ENCODE data around the gene ERCC1. TPM values are rescaled to one million over a fixed set of nuclear protein-coding genes. Genes with fewer than 3 reads are reported as not detected.

The ERCC1 gene
- polyA plus RNA-seq, 1 of the 3 experiments (the other 2 are of a cell fraction), result 95.3 TPM

DNA sequence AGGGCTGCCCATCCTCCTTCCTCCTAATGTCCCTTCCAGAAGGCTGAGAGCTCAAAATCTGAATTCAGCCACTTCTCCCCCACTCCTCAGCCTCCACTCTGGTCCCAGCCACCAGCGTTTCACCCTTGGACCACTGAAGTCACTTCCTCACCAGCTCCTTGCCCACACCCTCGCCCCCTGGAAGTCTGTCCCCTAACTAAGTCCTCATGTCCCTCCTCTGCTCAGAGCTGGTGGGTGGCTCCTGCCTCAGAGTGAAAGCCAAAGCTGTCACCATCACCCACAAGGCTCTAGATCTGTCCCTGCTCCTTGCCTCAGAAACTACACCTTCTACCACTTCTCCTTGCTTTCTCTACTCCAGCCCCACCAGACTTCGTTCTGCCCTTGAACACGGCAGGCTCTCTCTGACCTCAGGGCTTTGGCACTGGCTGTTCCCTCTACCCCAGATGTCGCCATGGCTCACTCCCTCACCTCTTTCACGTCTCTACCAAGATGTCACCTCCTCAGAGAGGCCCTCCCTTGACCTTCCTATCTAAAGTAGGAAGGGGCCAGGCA is 1.7 kb downstream of the ERCC1 start:
- H3K79me2 ChIP-seq (ENCODE audit: insufficient read depth), result peaks cover 34% of the 10 kb centered on the region
- DNase-seq, result no peak
- no peaks in the 10 kb centered on the region for H3K9me3 ChIP-seq
- no peak overlapping the region for H2AFZ ChIP-seq (ENCODE audit: low read depth)
- peaks cover 14 to 20% of the 10 kb centered on the region in 2 experiments for H3K4me1 ChIP-seq (ENCODE audit: control insufficient read depth in 1 of 2, insufficient read depth in 2 of 2, low read depth in 1 of 2, low read length in 1 of 2)
- peak overlapping the region; percentile 97 for H3K4me2 ChIP-seq
- WGBS (ENCODE audit: low lambda C conversion rate), result 92% methylated on average over 6 of the region's 6 CpGs
- CTCF ChIA-PET, result interaction anchor here (1.0 to 2.1 kb wide), 3 partner anchors 17 to 64 kb away, joined by 3 to 9 read pairs (median 4); no protein-coding TSS in a partner anchor
- no peaks in the 10 kb centered on the region for H3K9me2 ChIP-seq
- POLR2A ChIA-PET, result no interaction called here
- H3K9ac ChIP-seq, result peak overlapping the region; percentile 31; the same call in 1 of the 2 replicates
- H3K27ac ChIP-seq (ENCODE audit: low read depth in 2 of 2, low read length in 1 of 2), result no peak overlapping the region
- peaks cover 4 to 22% of the 10 kb centered on the region in 2 experiments for H3K36me3 ChIP-seq (replicated peaks in 1 of 2; ENCODE audit: control insufficient read depth in 1 of 2, insufficient read depth in 2 of 2, low read length in 1 of 2)
- H3K27me3 ChIP-seq (ENCODE audit: insufficient read depth), result no peaks in the 10 kb centered on the region
- H3K4me3 ChIP-seq (ENCODE audit: low read depth in 2 of 2, low read length in 1 of 2), result peak overlapping the region in 1 of 2 experiments; percentile 43; a peak in 1 of 4 replicates
- H3F3A ChIP-seq (replicated peaks; ENCODE audit: insufficient read depth), result peaks cover 32% of the 10 kb centered on the region
- TF ChIP-seq FOXJ3 (CRISPR knock-in tag; IDR thresholded peaks at IDR 0.05) (no peak), JUND (IDR thresholded peaks at IDR 0.05) (no peak), GATA2 (CRISPR knock-in tag; IDR thresholded peaks at IDR 0.05) (no peak), CHD2 (IDR thresholded peaks at IDR 0.05; ENCODE audit: low read length, partially characterized antibody) (no peak), SIN3A (IDR thresholded peaks at IDR 0.05; ENCODE audit: borderline replicate concordance, low read depth, low read length) (no peak), RFX5 (IDR thresholded peaks at IDR 0.05; ENCODE audit: low read length) (no peak), TEAD4 (IDR thresholded peaks at IDR 0.05; ENCODE audit: borderline replicate concordance, insufficient read depth) (no peak), USF2 (IDR thresholded peaks at IDR 0.05; ENCODE audit: borderline replicate concordance, low read depth, low read length) (no peak), RAD21 (IDR thresholded peaks at IDR 0.05; ENCODE audit: low read length) (no peak), POLR2AphosphoS5 (IDR thresholded peaks at IDR 0.05; ENCODE audit: low read depth, low read length) (no peak), EZH2phosphoT487 (IDR thresholded peaks at IDR 0.05; ENCODE audit: borderline replicate concordance, low read depth) (no peak), ELF1 (IDR thresholded peaks at IDR 0.05) (no peak), NFIC (IDR thresholded peaks at IDR 0.05; ENCODE audit: borderline replicate concordance) (no peak), MEF2A (IDR thresholded peaks at IDR 0.05; ENCODE audit: borderline replicate concordance, low read depth) (no peak), MAX (IDR thresholded peaks at IDR 0.05; ENCODE audit: low read depth) (no peak)
- TF ChIP-seq, protein P1, sequence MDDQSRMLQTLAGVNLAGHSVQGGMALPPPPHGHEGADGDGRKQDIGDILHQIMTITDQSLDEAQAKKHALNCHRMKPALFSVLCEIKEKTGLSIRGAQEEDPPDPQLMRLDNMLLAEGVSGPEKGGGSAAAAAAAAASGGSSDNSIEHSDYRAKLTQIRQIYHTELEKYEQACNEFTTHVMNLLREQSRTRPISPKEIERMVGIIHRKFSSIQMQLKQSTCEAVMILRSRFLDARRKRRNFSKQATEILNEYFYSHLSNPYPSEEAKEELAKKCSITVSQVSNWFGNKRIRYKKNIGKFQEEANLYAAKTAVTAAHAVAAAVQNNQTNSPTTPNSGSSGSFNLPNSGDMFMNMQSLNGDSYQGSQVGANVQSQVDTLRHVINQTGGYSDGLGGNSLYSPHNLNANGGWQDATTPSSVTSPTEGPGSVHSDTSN (IDR thresholded peaks at IDR 0.05), result no peak
- TF ChIP-seq, protein P2, sequence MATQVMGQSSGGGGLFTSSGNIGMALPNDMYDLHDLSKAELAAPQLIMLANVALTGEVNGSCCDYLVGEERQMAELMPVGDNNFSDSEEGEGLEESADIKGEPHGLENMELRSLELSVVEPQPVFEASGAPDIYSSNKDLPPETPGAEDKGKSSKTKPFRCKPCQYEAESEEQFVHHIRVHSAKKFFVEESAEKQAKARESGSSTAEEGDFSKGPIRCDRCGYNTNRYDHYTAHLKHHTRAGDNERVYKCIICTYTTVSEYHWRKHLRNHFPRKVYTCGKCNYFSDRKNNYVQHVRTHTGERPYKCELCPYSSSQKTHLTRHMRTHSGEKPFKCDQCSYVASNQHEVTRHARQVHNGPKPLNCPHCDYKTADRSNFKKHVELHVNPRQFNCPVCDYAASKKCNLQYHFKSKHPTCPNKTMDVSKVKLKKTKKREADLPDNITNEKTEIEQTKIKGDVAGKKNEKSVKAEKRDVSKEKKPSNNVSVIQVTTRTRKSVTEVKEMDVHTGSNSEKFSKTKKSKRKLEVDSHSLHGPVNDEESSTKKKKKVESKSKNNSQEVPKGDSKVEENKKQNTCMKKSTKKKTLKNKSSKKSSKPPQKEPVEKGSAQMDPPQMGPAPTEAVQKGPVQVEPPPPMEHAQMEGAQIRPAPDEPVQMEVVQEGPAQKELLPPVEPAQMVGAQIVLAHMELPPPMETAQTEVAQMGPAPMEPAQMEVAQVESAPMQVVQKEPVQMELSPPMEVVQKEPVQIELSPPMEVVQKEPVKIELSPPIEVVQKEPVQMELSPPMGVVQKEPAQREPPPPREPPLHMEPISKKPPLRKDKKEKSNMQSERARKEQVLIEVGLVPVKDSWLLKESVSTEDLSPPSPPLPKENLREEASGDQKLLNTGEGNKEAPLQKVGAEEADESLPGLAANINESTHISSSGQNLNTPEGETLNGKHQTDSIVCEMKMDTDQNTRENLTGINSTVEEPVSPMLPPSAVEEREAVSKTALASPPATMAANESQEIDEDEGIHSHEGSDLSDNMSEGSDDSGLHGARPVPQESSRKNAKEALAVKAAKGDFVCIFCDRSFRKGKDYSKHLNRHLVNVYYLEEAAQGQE (IDR thresholded peaks at IDR 0.05; ENCODE audit: low read depth, low read length), result no peak
- H4K20me1 ChIP-seq (ENCODE audit: insufficient read depth), result no peaks in the 10 kb centered on the region; the same call in 1 of the 2 replicates

All from SK-N-SH (cell line).